Keratinocyte (primary cell): ENCODE data around the gene AMY2B. TPM values are rescaled to one million over a fixed set of nuclear protein-coding genes. Genes with fewer than 3 reads are reported as not detected.

Experiments
- DNase-seq: peaks from one replicate; pipeline ENCODE4 v3.0.0-alpha.2; 2011; ENCODE audit warnings: low read depth, missing footprints, low spot score
- FAIRE-seq: peaks from 2 replicates; lab custom pipeline; 2011; peaks lifted over from hg19 to GRCh38; lab: Jason Lieb, UNC
- H2AFZ ChIP-seq: 2 replicates; pipeline ENCODE4 v1.6.0; 2012; ENCODE audit warnings: low read length, control low read depth, inconsistent platforms; ENCODE audit not compliant: control insufficient read depth
- H3K27ac ChIP-seq: 2 replicates; pipeline ENCODE4 v1.5.1; 2011; ENCODE audit warnings: low read length; ENCODE audit not compliant: control insufficient read depth, insufficient read depth
- H3K27me3 ChIP-seq: 3 replicates; pipeline ENCODE4 v1.6.0; 2011; ENCODE audit warnings: low read length; ENCODE audit not compliant: control insufficient read depth, insufficient read depth; ENCODE audit errors: extremely low read depth
- H3K36me3 ChIP-seq, 2 experiments: 2 replicates in 1 of 2; 3 replicates in 1 of 2; pipeline ENCODE4 v1.5.1; 2011; ENCODE audit warnings: low read length in 2 of 2, mild to moderate bottlenecking in 1 of 2; ENCODE audit not compliant: control insufficient read depth in 2 of 2, insufficient read depth in 2 of 2; ENCODE audit errors: extremely low read depth in 1 of 2
- H3K4me1 ChIP-seq: 3 replicates; pipeline ENCODE4 v1.5.1; 2011; ENCODE audit warnings: low read length; ENCODE audit not compliant: control insufficient read depth, insufficient read depth; ENCODE audit errors: extremely low read depth
- H3K4me2 ChIP-seq: 3 replicates; pipeline ENCODE4 v1.6.0; 2011; ENCODE audit warnings: low read depth, low read length; ENCODE audit not compliant: control insufficient read depth, insufficient read depth; ENCODE audit errors: extremely low read depth
- H3K4me3 ChIP-seq, 3 experiments: fragments of 200-600 bp in 1 of 3; sonication (generic) in 1 of 3; 2 replicates in 2 of 3; 3 replicates in 1 of 3; pipeline ENCODE4 v1.5.1; 2011 to 2016; ENCODE audit warnings: low read length in 3 of 3, mild to moderate bottlenecking in 3 of 3, control low read depth in 2 of 3, inconsistent platforms in 1 of 3, low read depth in 1 of 3, mixed read lengths in 1 of 3, mixed run types in 1 of 3, moderate library complexity in 1 of 3; ENCODE audit not compliant: control insufficient read depth in 2 of 3, insufficient read depth in 2 of 3; ENCODE audit errors: extremely low read depth in 1 of 3
- H3K79me2 ChIP-seq: 2 replicates; pipeline ENCODE4 v1.6.0; 2012; ENCODE audit warnings: low read length; ENCODE audit not compliant: control insufficient read depth, insufficient read depth
- H3K9ac ChIP-seq: 3 replicates; pipeline ENCODE4 v1.6.0; 2011; ENCODE audit warnings: low read length; ENCODE audit not compliant: control insufficient read depth, insufficient read depth; ENCODE audit errors: extremely low read depth
- H3K9me1 ChIP-seq: 3 replicates; pipeline ENCODE4 v1.6.0; 2011; ENCODE audit warnings: low read length; ENCODE audit not compliant: control insufficient read depth, insufficient read depth; ENCODE audit errors: extremely low read depth
- H3K9me3 ChIP-seq: 2 replicates; pipeline ENCODE4 v1.5.1; 2012; ENCODE audit warnings: low read depth, low read length; ENCODE audit not compliant: control insufficient read depth
- H4K20me1 ChIP-seq: 3 replicates; pipeline ENCODE4 v1.6.0; 2011; ENCODE audit warnings: low read length; ENCODE audit not compliant: control insufficient read depth, insufficient read depth; ENCODE audit errors: extremely low read depth
- CTCF ChIP-seq, 3 experiments: IDR thresholded peaks in 1 of 3; conservative IDR thresholded peaks in 1 of 3; optimal IDR thresholded peaks in 1 of 3; 2 replicates in 2 of 3; 3 replicates in 1 of 3; pipeline versions ENCODE3 to v1.5.1; 2011; ENCODE audit warnings: low read length in 3 of 3, mild to moderate bottlenecking in 3 of 3, moderate library complexity in 2 of 3, control low read depth in 1 of 3, inconsistent platforms in 1 of 3; ENCODE audit not compliant: insufficient read depth in 2 of 3; ENCODE audit errors: extremely low read depth in 1 of 3
- EZH2 ChIP-seq: IDR thresholded peaks from one replicate; pipeline ENCODE4 v1.6.1; 2012; ENCODE audit warnings: inconsistent platforms, mild to moderate bottlenecking, low read length, moderate library complexity
- dilution Hi-C: fragments of 300-500 bp; cut with MboI; formaldehyde crosslinking; loops from one replicate; pipeline ENCODE4 v1.7.0; 2020; ENCODE audit warnings: low sequenced_read_pairs; ENCODE audit not compliant: extremely low pct_ligation_motif_present
- polyA plus RNA-seq, 5 experiments: library from polyadenylated mRNA; depleted of rRNA in 3 of 5; stranded (reverse) in 3 of 5; stranded (forward) in 1 of 5; unstranded in 1 of 5; fragments of >200 nt; gene quantifications; 1 replicate in 1 of 5; 2 replicates in 3 of 5; 3 replicates in 1 of 5; pipeline versions ENCODE4 v1.2.1 to v1.2.3, GENCODE V29; 2011 to 2012; ENCODE audit warnings: missing spikeins in 2 of 5, low read depth in 1 of 5, low replicate concordance in 1 of 5

Gene AMY2B
- polyA plus RNA-seq, 1 donor (not counting 4 experiments of a cell fraction or from before 2014, with no cell fraction given) = 9.9 TPM

- Histone ChIP-seq H3K4me3 (no peak overlapping the region), H2AFZ (no peak overlapping the region), H3K79me2 (peaks cover 2% of the 10 kb centered on the region), H3K27ac (no peak overlapping the region), H3K4me1 (no peaks in the 10 kb centered on the region), H3K9me1 (no peaks in the 10 kb centered on the region), H3K4me2 (no peak overlapping the region), H3K36me3 (peaks cover 4 to 9% of the 10 kb centered on the region in 2 experiments), H4K20me1 (no peaks in the 10 kb centered on the region), H3K27me3 (no peaks in the 10 kb centered on the region), H3K9ac (no peak overlapping the region), H3K9me3 (no peaks in the 10 kb centered on the region)
- dilution Hi-C loops = no loop called here
- no peak for DNase-seq
- TF ChIP-seq EZH2 = no peak
- TF ChIP-seq CTCF (optimal IDR thresholded peaks at IDR 0.05 in 1 of 3, IDR thresholded peaks at IDR 0.05 in 1 of 3, conservative IDR thresholded peaks at IDR 0.05 in 1 of 3; ENCODE audit: extremely low read depth in 1 of 3, insufficient read depth in 2 of 3, low read length in 3 of 3) = no peak
- FAIRE-seq = no peak
Measured at GRCh38 chr1:103538226-103538625, 33.2 kb upstream of the AMY2B start.

GRCh38 chr1:103541431-103541830 is 30.0 kb upstream of the AMY2B start:
- Histone ChIP-seq H3K27ac (no peak overlapping the region), H3K27me3 (no peaks in the 10 kb centered on the region), H3K4me1 (no peaks in the 10 kb centered on the region), H3K9me3 (no peaks in the 10 kb centered on the region), H3K4me3 (no peak overlapping the region), H3K9ac (no peak overlapping the region), H3K9me1 (no peaks in the 10 kb centered on the region), H3K79me2 (no peaks in the 10 kb centered on the region), H3K4me2 (no peak overlapping the region), H3K36me3 (peaks cover 4 to 11% of the 10 kb centered on the region in 2 experiments), H4K20me1 (no peaks in the 10 kb centered on the region), H2AFZ (no peak overlapping the region)
- TF ChIP-seq CTCF (optimal IDR thresholded peaks at IDR 0.05 in 1 of 3, IDR thresholded peaks at IDR 0.05 in 1 of 3, conservative IDR thresholded peaks at IDR 0.05 in 1 of 3; ENCODE audit: extremely low read depth in 1 of 3, insufficient read depth in 2 of 3, low read length in 3 of 3) = no peak
- no peak for TF ChIP-seq EZH2
- FAIRE-seq (no peak), DNase-seq (no peak)
- dilution Hi-C loops = no loop called here
